Lower leg skin (tissue), 3 donors: ENCODE data around the gene USP34.

Source experiments
- CTCF ChIP-seq, 3 donors: fragments of 450-650 bp; IDR thresholded peaks; one replicate each; pipeline ENCODE4 v1.5.1; 2016; ENCODE audit warnings: antibody characterized with exemption in 3 of 3, mild to moderate bottlenecking in 3 of 3, moderate library complexity in 2 of 3
- POLR2A ChIP-seq, 2 donors: fragments of 450-650 bp; IDR thresholded peaks; one replicate each; pipeline ENCODE4 v1.6.1; 2016 to 2017; ENCODE audit warnings: antibody characterized with exemption in 2 of 2, mild to moderate bottlenecking in 1 of 2, moderate library complexity in 1 of 2

GRCh38 chr2:61411109-61411508, 59.8 kb downstream of the USP34 start:
- TF ChIP-seq POLR2A (IDR thresholded peaks at IDR 0.05) (no peak), CTCF (IDR thresholded peaks at IDR 0.05) (no peak)
